GM19395 (cell line): ENCODE data around the gene DYRK1B.

ENCODE experiments used
- ATAC-seq: cut with Tn5 transposase; IDR thresholded peaks from one replicate; pipeline ENCODE4 v1.9.1; 2021; ENCODE audit warnings: mild to moderate bottlenecking, moderate library complexity; ENCODE audit not compliant: unreplicated experiment

Gene DYRK1B

DNA sequence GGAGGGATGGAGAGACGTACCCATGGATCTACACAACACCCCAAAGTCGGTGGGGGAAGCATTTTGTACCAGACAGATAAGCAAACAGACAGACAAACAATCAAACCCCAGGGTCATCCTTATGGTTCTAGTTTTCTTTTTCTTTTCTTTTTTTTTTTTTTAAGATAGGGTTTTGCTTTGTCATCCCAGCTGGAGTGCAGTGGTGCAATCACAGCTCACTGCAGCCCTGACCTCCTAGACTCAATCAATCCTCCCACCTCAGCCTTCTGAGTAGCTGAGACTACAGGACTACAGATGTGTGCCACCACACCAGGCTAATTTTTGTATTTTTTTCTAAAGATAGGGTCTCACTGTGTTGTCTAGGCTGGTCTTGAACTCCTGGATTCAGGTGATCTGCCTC, 30.2 kb upstream of the DYRK1B start:
- ATAC-seq = no peak

DNA sequence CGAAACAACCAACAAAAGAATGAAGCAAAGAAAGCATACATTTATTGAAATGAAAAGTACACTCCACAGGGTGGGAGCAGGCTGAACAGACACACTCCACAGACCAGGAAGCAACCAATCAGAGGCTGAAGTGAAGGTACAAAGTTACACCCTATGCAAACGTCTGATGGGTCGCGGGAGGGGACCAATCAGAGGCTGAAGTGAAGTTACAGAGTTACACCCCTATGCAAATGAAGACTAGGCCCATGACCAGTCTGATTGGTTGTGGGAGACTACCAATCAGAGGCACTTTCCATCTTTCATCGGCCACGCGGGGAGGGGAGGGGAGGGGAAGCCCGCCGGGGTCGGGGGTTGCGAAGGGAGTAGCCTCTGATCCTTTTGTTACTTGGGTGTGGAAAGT, 24.6 kb upstream of the DYRK1B start:
- no peak for ATAC-seq

DNA sequence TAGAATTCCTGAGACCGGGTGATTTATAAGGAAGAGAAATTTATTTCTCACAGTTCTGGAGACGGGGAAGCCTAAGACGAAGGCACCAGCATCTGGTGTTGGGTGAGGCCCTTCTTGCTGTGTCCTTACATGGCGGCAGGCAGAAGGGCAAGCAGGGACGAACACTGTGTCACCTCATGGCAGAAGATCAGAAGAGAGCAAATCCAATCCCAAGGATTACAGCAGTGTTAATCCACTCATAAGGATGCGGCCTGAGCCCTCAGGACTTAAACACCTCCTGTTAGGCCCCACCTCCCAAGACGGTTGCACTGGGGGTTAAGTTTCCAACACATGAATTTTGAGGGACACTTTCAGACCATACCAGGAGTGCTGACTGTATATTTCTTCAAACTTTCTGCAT, 18.9 kb upstream of the DYRK1B start:
- ATAC-seq = no peak

DNA sequence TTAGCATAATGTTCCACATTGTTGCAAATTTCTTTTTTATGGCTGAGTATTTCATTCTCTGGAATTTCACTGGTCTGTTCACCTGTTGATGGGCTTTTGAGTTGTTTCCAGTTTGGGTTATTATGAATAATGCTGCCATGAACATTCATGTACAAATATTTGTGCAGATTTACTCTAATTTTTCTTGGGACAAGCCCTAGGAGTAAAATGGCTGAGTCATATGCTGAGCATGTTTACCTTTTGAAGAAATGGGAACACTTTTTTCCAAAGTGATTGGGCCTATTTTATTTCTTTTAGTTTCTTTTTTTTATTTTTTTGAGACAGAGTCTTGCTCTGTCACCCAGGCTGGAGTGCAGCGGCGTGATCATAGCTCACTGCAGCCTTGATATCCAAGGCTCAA, 16.9 kb upstream of the DYRK1B start:
- no peak for ATAC-seq

DNA sequence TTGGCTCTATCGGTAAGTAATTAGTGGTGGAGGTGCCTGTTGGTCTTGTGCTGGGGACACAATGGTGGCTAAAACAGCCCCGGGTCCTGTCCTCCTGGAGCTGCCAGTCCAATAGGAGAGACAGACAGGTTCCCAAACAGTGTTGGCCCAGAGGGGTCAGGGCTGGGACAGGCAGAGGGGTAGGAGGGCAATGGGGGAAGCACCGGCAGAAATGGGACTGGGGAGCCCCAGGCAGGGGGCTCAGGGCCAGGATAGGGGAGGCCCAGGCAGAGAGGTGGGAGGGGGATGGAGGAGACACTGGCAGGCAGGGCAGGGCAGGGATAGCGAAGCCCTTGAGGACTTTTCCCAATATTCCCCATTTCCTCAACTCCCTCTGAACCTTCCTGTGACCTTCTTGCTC, 14.4 kb upstream of the DYRK1B start:
- ATAC-seq = no peak

DNA sequence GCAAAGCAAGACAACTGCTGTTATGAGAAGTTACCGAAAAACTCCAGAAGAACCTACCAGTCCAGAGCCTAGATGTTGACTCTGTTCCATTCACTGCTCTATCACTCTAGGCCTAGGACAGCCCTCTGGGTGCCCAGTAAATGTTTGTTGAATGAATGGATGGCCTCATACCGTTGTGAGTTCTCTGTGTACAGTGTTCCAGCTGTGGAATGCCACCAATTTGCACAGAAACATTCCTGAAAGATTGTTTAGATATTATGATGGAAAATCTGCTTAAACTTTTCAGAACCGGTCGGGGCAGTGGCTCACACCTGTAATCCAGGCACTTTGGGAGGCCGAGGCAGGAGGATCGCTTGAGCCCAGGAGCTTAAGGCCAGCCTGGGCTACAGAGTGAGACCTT, 13.6 kb upstream of the DYRK1B start:
- ATAC-seq = no peak

DNA sequence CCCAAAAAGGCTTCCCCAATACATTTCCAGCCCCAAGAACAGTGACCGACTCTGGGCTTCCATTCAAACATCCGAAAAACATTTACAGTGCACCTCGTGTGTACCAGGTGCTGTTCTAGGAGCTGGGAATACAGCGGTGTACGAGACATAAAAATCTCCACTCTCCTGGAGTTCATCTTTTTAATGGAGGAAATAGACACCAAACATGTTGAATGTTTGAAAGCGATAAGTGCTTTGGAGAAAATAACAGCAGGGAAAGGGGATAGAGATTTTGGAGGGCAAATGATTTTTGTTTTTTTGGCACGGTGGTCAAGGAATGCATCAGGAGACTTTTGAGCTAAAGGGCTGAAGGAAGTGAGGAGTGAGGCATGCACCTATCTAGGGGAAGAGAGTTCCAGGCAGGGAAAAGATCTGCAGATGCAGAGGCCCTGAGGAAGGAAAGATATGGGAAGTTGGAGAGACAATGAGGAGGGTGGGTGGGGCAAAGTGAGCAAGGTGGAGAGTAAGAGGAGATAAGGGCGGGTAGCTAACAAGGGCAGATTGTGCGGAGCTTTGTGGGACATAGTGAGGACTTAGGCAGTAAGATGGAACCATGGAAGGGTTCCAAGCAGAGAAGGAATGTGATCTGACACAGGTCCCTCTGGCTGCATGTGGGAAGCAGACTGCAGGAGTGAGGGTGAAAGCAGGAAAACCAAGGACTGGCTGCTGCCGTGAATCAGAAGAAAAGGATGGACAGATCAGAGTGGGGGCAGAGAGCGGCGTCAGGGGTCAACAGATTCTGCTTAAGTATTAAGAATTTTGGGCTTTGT, 12.9 kb upstream of the DYRK1B start:
- no peak for ATAC-seq

DNA sequence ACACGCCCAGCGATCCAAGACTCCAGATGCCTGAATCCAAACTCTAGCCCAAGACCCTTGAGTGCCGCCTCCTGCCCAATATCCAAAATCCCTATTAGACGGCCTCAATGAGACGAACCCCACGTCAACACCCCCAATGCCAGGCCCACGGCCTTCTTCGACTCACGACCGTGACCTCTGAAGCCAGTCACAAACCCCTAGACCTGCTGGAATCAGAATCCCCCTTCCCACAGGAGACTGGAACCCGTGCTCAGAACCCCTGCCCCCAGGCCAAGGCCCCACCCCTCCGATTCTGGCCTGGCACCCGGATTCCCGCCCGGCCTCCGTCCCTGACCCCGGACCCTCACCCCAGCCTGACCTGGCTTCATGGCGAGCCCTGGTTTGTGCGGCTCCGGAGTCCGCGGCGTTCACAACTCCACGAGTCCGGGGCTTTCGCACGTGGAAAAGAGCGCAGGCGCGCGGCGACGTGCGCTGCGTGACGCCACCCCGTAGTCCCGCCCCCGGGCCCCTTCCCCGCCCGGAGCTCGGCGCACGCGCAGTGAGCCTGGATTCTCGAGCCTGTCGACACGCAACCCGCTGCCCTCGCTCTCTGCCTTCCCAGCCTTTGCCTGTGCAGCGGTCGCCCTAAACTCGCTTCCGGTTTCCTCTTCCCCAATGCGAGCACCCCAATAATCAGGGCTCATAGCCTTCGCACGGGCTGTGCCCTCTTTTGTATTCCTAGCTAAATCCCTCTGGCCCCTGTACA, 12.1 kb upstream of the DYRK1B start, which contains the start of gene FBL:
FBL (minus strand) TSS at position 447 of the 745 bp plus-strand sequence; CDS start at position 368, 79 bp downstream.
- peak; percentile 81 for ATAC-seq

DNA sequence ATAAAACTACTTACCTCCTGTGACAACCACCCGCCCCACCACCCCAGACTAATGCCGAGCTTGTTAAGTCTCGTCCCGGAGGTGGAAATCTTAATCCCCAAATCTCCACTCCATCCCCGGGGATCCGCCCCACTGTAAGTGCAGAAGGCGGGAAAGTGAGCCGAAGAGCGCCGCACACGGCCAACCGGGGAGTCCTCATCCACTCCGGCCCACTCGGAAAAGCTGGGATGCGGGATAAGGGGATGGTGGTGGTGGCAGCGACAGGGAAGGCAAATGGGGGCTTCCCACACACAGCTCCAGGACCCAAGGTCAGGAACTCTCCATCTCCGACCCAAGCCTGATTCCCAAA, 11.6 kb upstream of the DYRK1B start:
- no peak for ATAC-seq

DNA sequence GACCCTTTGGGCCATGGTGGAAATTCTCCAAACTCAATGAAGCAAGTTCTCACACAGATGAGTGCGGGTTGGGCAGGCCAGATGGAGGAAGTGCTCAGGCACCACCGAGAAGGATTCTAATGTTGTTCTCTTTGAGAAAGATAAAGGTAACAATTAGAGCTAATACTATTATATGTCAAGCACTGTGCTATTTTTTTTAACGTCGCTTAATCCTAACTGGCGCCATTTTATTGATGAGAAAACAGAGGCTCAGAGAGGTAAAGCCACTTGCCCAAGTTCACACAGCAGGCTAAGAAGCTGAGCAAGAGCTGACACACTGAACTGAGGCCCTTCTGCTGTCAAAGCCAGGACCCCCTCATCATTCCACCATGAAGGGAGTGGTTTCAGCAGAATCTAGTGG, 11.2 kb upstream of the DYRK1B start:
- ATAC-seq = no peak

DNA sequence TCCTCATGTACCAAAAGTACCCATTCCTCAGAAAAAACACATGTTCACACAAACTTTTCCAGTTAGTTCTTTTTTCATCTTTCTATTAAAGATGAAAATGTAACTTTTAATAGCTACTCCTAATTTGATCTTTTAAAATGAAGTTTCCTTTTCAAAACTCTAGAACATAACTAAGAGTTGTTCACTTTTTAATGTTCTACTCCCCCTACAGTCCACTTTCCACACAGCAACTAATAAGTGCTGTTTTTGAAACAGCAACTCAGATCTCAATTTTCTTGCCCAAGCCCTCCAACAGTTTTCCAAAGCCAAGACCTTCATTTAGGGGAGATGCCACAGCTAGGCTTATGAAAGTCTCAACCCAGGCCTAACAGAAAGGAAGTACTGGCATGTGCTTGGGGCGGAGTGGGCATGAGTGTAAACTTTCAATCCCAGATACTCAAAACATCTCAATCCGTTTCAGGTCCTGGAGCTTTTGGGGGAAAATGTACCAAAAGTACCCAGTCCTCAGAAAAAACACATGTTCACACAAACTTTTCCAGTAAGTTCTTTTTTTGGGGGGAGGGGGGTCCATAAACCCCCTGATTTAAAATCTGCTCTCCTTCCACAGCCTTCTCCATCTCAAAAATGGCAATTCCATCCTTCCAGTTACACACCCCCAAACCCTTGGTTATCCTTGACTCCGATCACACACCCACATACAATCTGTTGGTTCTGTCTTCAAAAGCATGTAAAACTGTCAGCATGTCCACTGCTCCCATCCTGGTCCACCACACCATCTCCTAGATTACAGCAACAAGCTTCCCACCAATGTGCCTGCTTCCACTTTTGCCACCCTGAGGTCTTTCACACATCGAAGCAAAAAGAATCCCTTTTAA, 10.2 kb upstream of the DYRK1B start:
- no peak for ATAC-seq

DNA sequence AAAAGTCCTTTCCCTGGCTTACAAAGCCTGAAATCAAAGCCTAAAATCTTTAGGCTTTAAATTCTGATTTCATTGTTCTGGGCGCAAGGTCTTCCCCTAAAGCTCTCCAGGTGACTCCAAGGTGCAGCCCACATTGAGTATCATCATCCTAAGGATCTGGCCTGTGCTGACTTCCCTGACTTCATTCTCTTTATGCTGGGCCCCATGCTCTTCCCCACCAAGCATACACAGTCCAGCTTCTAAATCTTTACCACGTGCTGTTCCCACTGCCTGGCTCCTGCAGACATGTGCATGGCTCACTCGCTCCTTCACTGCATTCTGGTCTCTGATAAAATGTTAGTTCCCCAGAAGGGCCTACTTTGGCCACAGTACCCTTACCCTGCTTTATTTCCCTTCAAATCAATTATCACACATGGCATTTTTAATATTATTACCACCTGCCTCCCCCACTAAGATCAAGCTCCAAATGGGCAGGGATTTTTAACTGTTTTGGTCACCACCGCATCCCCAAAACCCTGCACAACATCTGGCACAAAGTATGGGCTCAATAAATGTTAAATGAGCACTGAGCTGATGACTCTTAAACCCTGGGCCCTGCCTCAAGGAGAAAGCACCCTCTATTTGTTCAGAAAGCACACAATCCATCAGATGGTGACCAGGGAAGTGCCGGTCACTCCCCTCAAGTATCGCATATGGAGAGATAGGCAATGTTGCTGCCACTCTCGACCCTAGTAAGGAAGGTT, 8.9 kb upstream of the DYRK1B start:
- ATAC-seq = no peak

DNA sequence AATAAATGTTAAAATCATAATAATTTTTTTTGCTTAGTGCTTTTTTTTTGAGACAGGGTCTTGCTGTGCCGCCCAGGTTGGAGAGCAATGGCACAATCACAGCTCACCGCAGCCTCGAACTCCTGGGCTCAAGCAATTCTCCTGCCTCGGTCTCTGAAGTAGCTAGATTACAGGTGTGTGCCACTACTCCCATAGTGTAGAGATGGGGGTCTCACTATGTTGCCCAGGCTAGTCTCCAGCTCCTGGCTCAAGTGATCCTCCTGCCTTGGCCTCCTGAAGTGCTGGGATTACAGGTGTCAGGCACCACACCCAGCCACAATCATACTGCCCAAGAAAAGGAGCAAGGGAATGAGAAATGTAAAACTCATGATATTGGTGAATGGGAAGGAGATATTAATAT, 7.1 kb upstream of the DYRK1B start:
- ATAC-seq = no peak

DNA sequence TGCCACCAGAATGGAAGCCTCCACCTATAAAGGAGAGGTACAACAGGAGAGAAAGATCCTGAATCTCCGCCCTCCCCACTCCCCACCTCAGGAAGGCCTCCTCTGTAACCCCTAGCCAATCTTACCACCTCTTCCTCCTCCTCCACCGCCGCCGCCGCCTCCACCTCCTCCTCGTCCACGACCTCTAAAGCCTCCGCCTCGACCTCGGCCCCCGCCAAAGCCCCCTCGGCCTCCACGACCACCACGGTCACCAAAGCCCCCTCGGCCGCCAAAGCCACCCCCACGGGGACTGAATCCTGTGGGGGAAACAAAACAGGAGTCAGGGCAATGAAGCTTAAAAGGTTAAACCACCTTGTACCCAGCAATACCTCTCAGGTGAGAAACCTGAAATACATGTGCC, 6.5 kb upstream of the DYRK1B start:
- no peak for ATAC-seq

DNA sequence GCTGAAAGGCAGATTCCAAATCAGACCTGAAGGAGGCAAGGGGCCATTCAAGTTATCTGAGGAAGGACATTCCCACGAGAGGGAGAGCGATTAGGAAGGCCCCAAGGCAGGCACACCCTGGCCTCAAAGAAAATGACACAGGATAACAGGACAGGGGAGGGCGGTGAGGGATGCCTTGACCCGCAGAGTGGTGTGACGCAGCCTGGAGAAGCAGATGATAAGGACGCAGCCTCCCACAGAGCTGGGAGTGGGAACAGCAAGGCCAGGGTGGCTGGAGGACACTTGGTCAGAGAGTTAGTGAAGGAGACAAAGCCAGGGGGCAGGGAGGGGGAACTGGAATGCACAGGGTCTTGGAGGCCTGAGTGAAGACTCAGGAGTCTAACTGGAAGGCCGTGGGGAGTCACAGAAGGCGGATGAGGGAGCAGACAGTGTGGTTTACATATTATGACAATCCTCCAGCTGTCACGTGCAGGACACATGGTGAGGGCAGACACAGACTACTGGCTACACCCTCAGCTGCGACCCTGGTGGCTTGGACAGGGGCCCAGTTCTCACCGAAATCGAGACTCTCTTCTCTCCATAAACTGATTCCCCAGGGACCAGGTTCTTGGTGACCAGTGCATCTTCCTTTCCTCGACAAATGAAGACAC, 5.8 kb upstream of the DYRK1B start:
- ATAC-seq = no peak

DNA sequence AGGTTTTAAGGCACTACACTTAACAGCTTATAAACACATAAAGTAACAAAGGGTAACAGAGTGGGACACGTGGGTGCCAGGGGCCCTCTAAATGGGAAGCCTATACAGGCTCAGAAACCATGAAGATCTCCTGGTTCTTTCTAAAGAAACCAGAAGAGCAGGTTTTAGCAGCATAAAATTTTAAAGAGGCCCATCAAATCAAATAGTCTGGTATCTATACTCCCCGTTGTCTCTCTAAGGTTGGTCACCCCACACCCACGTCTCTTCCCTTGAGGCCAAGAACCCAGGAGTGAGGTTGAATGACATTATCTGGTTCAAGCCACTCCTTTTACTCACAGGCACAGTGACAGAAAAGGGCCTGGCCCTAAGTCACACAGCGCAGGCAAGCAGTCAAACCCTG, 4.6 kb upstream of the DYRK1B start:
- no peak for ATAC-seq

DNA sequence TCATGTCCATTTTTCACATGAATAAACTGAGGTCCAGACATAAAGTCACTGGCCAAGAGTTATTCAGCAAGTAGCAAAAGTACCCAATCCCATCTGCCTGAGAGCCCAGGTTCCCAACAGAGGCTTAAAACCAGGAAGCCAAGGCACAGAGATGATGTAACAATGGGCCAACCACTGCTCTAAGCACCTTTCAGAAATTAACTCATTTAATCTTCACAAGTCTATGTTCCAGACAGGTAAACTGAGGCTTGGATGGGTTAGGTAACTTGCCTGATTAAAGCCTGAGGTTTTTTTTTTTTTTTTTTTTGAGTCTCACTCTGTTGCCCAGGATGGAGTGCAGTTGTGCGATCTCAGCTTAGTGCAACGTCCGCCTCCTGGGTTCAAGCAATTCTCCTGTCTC, 4.0 kb upstream of the DYRK1B start:
- ATAC-seq = no peak

DNA sequence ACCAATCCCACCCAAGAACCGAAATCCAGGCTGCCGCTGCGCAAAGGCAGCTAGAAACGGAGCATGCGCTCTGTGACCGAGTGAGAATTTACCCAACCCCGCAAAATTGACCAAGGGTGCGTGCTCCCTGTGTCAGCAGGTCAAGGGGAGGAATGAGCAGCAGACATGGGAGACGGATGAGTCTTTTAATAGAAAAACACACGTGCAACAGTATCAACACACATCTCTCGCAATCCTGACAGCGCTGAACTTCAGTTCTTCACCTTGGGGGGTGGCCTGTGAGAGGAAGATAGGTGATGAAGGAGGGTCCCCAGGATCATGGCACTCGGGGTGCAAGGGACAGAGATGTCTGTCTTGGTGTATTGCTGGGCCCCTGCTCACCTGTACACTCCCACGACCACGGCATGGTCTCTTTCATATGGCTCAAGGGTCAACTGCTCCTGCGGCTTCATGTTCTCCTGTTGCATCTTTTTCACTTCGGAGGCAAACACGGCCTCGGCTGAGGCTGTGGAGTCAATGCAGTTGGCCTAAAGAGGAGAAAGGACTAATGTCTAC, 402 bp upstream of the DYRK1B start:
- no peak for ATAC-seq

DNA sequence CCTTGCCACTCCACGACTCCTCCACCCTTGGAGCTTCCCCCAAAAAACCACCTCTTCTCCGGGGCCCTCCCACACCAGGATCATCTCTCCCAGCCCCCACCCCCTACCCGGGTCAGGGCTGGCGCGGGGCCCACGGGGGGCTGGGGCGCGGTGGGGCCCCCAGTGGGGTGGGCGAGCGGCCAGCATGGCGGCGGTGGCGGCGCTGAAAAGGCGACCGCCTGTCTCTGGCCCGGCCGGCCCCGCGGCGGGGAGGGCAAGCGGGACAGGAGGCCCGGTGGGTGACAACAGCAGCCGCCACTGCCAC, 850 bp downstream of the DYRK1B start:
- ATAC-seq = no peak
